HepG2 (cell line): ENCODE results near the gene PPP1R13B. TPM values are rescaled to one million over a fixed set of nuclear protein-coding genes. Genes with fewer than 3 reads are reported as not detected.

ENCODE experiments used
- ADNP ChIP-seq: sonication (generic); formaldehyde crosslinking; IDR thresholded peaks from 2 replicates; pipeline ENCODE4 v1.4.0; 2020; ENCODE audit warnings: missing genetic modification reagents
- ARNT2 ChIP-seq: sonication (generic); formaldehyde crosslinking; IDR thresholded peaks from 2 replicates; pipeline ENCODE4 v1.8.0; 2022; ENCODE audit warnings: mild to moderate bottlenecking, low read depth, missing genetic modification reagents, moderate library complexity
- ATF6 ChIP-seq: sonication (generic); formaldehyde crosslinking; conservative IDR thresholded peaks from 2 replicates; pipeline ENCODE4 v1.4.0; 2020; ENCODE audit warnings: missing genetic modification reagents
- GABPA ChIP-seq, 2 experiments: IDR thresholded peaks; 2 replicates each; pipeline ENCODE4 v1.6.1; 2011 to 2016; ENCODE audit warnings: low read depth in 2 of 2, low read length in 1 of 2, missing biosample characterization in 1 of 2, missing genetic modification characterization in 1 of 2
- GABPB1 ChIP-seq: IDR thresholded peaks from 2 replicates; pipeline ENCODE4 v1.6.1; 2016; ENCODE audit warnings: mild to moderate bottlenecking, missing genetic modification reagents, moderate library complexity, missing compliant biosample characterization
- HDAC1 ChIP-seq: sonication (generic); formaldehyde crosslinking; IDR thresholded peaks from 2 replicates; pipeline ENCODE4 v1.5.1; 2020; ENCODE audit warnings: mild to moderate bottlenecking, missing genetic modification reagents
- HNF4G ChIP-seq, 2 experiments: sonication (generic) in 1 of 2; formaldehyde crosslinking in 1 of 2; IDR thresholded peaks; 2 replicates each; pipeline versions ENCODE4 v1.4.0 to v1.6.1; 2011 to 2020; ENCODE audit warnings: borderline replicate concordance in 2 of 2, low read depth in 2 of 2, mild to moderate bottlenecking in 2 of 2, low read length in 1 of 2, missing genetic modification reagents in 1 of 2, moderate library complexity in 1 of 2
- LCORL ChIP-seq, 2 experiments: fragments of 450-650 bp in 1 of 2; sonication (generic) in 1 of 2; formaldehyde crosslinking in 1 of 2; IDR thresholded peaks; 2 replicates each; pipeline versions ENCODE4 v1.5.0 to v1.6.1; 2017 to 2020; ENCODE audit warnings: antibody characterized with exemption in 1 of 2, missing genetic modification reagents in 1 of 2
- MATR3 ChIP-seq: sonication (generic); formaldehyde crosslinking; IDR thresholded peaks from 2 replicates; pipeline ENCODE4 v1.4.0; 2020; ENCODE audit warnings: missing genetic modification reagents
- NR0B2 ChIP-seq: sonication (generic); formaldehyde crosslinking; IDR thresholded peaks from 2 replicates; pipeline ENCODE4 v1.4.0; 2020; ENCODE audit warnings: mild to moderate bottlenecking, missing genetic modification reagents
- PHF8 ChIP-seq: sonication (generic); formaldehyde crosslinking; IDR thresholded peaks from 2 replicates; pipeline ENCODE4 v1.5.0; 2020; ENCODE audit warnings: missing genetic modification reagents
- SALL1 ChIP-seq: sonication (generic); formaldehyde crosslinking; IDR thresholded peaks from 2 replicates; pipeline ENCODE4 v1.8.0; 2022; ENCODE audit warnings: mild to moderate bottlenecking, missing genetic modification reagents
- SNAI1 ChIP-seq: sonication (generic); formaldehyde crosslinking; IDR thresholded peaks from 2 replicates; pipeline ENCODE4 v1.5.0; 2020; ENCODE audit warnings: mild to moderate bottlenecking, missing genetic modification reagents, borderline replicate concordance
- ZBTB38 ChIP-seq: sonication (generic); formaldehyde crosslinking; IDR thresholded peaks from 2 replicates; pipeline ENCODE4 v1.5.1; 2020; ENCODE audit warnings: mild to moderate bottlenecking, missing genetic modification reagents
- ZNF160 ChIP-seq: sonication (generic); formaldehyde crosslinking; IDR thresholded peaks from 2 replicates; pipeline ENCODE4 v1.8.0; 2022; ENCODE audit warnings: mild to moderate bottlenecking, inconsistent platforms, missing genetic modification reagents
- ZNF687 ChIP-seq: sonication (generic); formaldehyde crosslinking; IDR thresholded peaks from 2 replicates; pipeline ENCODE4 v1.5.1; 2020; ENCODE audit warnings: mild to moderate bottlenecking, missing genetic modification reagents, moderate library complexity
- ZNF710 ChIP-seq: sonication (generic); formaldehyde crosslinking; IDR thresholded peaks from 2 replicates; pipeline ENCODE4 v1.5.0; 2020; ENCODE audit warnings: mild to moderate bottlenecking, missing genetic modification reagents, borderline replicate concordance
- ZNF773 ChIP-seq: sonication (generic); formaldehyde crosslinking; IDR thresholded peaks from 2 replicates; pipeline ENCODE4 v1.4.0; 2020; ENCODE audit warnings: missing genetic modification reagents, borderline replicate concordance
- ZNF775 ChIP-seq: sonication (generic); formaldehyde crosslinking; IDR thresholded peaks from 2 replicates; pipeline ENCODE4 v1.4.0; 2020; ENCODE audit warnings: missing genetic modification reagents, mild to moderate bottlenecking, moderate library complexity, borderline replicate concordance
- polyA plus RNA-seq, 8 experiments: library from polyadenylated mRNA; depleted of rRNA in 3 of 8; stranded (reverse) in 7 of 8; unstranded in 1 of 8; fragments of >200 nt; fragmentation: Illumina TruSeq in 4 of 8; extraction: Trizol in 4 of 8; gene quantifications; 2 replicates each; pipeline versions ENCODE4 v1.2.1 to v1.2.3, GENCODE V29; 2011 to 2016; ENCODE audit warnings: low read depth in 4 of 8, missing spikeins in 1 of 8, mixed read lengths in 1 of 8; ENCODE audit not compliant: insufficient read depth in 1 of 8
- total RNA-seq, 5 experiments: library from RNA; depleted of rRNA; stranded (reverse); fragments of >200 nt; fragmentation: Illumina TruSeq; extraction: Trizol; gene quantifications; 2 replicates each; pipeline ENCODE4 v1.2.3, GENCODE V29; 2016; ENCODE audit warnings: low read depth in 1 of 5

Gene PPP1R13B
- total and polyA plus RNA-seq, 2 of the 13 experiments (the other 11 are each of a cell fraction or from before 2014, with no cell fraction given), result 4.6 to 9.4 TPM

- no peak for TF ChIP-seq ATF6 (CRISPR knock-in tag)
- TF ChIP-seq PHF8 (CRISPR knock-in tag), result no peak
- peak; percentile 36; the same call in 1 of the 2 replicates for TF ChIP-seq GABPB1 (CRISPR knock-in tag)
- TF ChIP-seq ARNT2, result no peak
- TF ChIP-seq ZBTB38 (CRISPR knock-in tag), result no peak
- TF ChIP-seq LCORL (IDR thresholded peaks at IDR 0.05), result no peak
- TF ChIP-seq LCORL (CRISPR knock-in tag; IDR thresholded peaks at IDR 0.05), result 0 out of 2 replicates have a peak, but pooled peaks have one; percentile 11
- no peak for TF ChIP-seq ZNF773 (CRISPR knock-in tag)
- TF ChIP-seq HNF4G (IDR thresholded peaks at IDR 0.05; ENCODE audit: borderline replicate concordance, low read depth, low read length), result no peak
- no peak for TF ChIP-seq HNF4G (CRISPR knock-in tag; IDR thresholded peaks at IDR 0.05; ENCODE audit: borderline replicate concordance, low read depth)
- no peak for TF ChIP-seq ZNF160 (CRISPR knock-in tag)
- no peak for TF ChIP-seq ADNP (CRISPR knock-in tag)
- TF ChIP-seq MATR3 (CRISPR knock-in tag), result no peak
- peak; percentile 70 for TF ChIP-seq ZNF687 (CRISPR knock-in tag)
- 0 out of 2 replicates have a peak, but pooled peaks have one; percentile 23 for TF ChIP-seq HDAC1 (CRISPR knock-in tag)
- TF ChIP-seq ZNF710 (CRISPR knock-in tag), result 0 out of 2 replicates have a peak, but pooled peaks have one; percentile 23
- no peak for TF ChIP-seq GABPA (IDR thresholded peaks at IDR 0.05; ENCODE audit: low read depth, low read length)
- TF ChIP-seq GABPA (CRISPR knock-in tag; IDR thresholded peaks at IDR 0.05; ENCODE audit: low read depth), result peak; percentile 18; the same call in 1 of the 2 replicates
- 0 out of 2 replicates have a peak, but pooled peaks have one; percentile 26 for TF ChIP-seq NR0B2
- no peak for TF ChIP-seq ZNF775 (CRISPR knock-in tag)
- TF ChIP-seq SNAI1, result 0 out of 2 replicates have a peak, but pooled peaks have one; percentile 32
- 0 out of 2 replicates have a peak, but pooled peaks have one; percentile 13 for TF ChIP-seq SALL1 (CRISPR knock-in tag)
These were observed 46.8 kb upstream of the PPP1R13B start (continued) for GRCh38 chr14:103894034-103894722.
